ENCODE data around the gene NKX2-3.

GRCh38 chr10:99489271-99489670, 43.5 kb upstream of the NKX2-3 start:
- TF ChIP-seq TCF7L2 (IDR thresholded peaks at IDR 0.05; ENCODE audit: low read depth, low read length) (no peak), RAD51 (IDR thresholded peaks at IDR 0.05; ENCODE audit: borderline replicate concordance, low read depth) (no peak), ZNF695 (CRISPR knock-in tag; IDR thresholded peaks at IDR 0.05) (no peak), SMC3 (conservative IDR thresholded peaks at IDR 0.05; ENCODE audit: insufficient read depth, low read depth, low read length) (no peak), ETS2 (tag; IDR thresholded peaks at IDR 0.05; ENCODE audit: borderline replicate concordance, poor library complexity, severe bottlenecking) (no peak), MAFG (tag; conservative IDR thresholded peaks at IDR 0.05) (no peak), FOXA3 (CRISPR knock-in tag; conservative IDR thresholded peaks at IDR 0.05 in 1 of 2, IDR thresholded peaks at IDR 0.05 in 1 of 2) (no peak), NFIC (IDR thresholded peaks at IDR 0.05) (no peak), E2F3 (CRISPR knock-in tag; IDR thresholded peaks at IDR 0.05) (no peak)
- TF ChIP-seq, protein P1, sequence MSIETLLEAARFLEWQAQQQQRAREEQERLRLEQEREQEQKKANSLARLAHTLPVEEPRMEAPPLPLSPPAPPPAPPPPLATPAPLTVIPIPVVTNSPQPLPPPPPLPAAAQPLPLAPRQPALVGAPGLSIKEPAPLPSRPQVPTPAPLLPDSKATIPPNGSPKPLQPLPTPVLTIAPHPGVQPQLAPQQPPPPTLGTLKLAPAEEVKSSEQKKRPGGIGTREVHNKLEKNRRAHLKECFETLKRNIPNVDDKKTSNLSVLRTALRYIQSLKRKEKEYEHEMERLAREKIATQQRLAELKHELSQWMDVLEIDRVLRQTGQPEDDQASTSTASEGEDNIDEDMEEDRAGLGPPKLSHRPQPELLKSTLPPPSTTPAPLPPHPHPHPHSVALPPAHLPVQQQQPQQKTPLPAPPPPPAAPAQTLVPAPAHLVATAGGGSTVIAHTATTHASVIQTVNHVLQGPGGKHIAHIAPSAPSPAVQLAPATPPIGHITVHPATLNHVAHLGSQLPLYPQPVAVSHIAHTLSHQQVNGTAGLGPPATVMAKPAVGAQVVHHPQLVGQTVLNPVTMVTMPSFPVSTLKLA (conservative IDR thresholded peaks at IDR 0.05), result no peak
- TF ChIP-seq, protein P2, sequence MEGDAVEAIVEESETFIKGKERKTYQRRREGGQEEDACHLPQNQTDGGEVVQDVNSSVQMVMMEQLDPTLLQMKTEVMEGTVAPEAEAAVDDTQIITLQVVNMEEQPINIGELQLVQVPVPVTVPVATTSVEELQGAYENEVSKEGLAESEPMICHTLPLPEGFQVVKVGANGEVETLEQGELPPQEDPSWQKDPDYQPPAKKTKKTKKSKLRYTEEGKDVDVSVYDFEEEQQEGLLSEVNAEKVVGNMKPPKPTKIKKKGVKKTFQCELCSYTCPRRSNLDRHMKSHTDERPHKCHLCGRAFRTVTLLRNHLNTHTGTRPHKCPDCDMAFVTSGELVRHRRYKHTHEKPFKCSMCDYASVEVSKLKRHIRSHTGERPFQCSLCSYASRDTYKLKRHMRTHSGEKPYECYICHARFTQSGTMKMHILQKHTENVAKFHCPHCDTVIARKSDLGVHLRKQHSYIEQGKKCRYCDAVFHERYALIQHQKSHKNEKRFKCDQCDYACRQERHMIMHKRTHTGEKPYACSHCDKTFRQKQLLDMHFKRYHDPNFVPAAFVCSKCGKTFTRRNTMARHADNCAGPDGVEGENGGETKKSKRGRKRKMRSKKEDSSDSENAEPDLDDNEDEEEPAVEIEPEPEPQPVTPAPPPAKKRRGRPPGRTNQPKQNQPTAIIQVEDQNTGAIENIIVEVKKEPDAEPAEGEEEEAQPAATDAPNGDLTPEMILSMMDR (IDR thresholded peaks at IDR 0.05 in 2 of 3, conservative IDR thresholded peaks at IDR 0.05 in 1 of 3; ENCODE audit: insufficient read depth in 2 of 3, low read depth in 1 of 3, low read length in 3 of 3), result no peak
- TF ChIP-seq, protein P3, sequence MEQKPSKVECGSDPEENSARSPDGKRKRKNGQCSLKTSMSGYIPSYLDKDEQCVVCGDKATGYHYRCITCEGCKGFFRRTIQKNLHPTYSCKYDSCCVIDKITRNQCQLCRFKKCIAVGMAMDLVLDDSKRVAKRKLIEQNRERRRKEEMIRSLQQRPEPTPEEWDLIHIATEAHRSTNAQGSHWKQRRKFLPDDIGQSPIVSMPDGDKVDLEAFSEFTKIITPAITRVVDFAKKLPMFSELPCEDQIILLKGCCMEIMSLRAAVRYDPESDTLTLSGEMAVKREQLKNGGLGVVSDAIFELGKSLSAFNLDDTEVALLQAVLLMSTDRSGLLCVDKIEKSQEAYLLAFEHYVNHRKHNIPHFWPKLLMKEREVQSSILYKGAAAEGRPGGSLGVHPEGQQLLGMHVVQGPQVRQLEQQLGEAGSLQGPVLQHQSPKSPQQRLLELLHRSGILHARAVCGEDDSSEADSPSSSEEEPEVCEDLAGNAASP (IDR thresholded peaks at IDR 0.05), result no peak
- TF ChIP-seq, protein P4, sequence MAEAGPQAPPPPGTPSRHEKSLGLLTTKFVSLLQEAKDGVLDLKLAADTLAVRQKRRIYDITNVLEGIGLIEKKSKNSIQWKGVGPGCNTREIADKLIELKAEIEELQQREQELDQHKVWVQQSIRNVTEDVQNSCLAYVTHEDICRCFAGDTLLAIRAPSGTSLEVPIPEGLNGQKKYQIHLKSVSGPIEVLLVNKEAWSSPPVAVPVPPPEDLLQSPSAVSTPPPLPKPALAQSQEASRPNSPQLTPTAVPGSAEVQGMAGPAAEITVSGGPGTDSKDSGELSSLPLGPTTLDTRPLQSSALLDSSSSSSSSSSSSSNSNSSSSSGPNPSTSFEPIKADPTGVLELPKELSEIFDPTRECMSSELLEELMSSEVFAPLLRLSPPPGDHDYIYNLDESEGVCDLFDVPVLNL (CRISPR knock-in tag; IDR thresholded peaks at IDR 0.05; ENCODE audit: low read depth), result no peak
- TF ChIP-seq, protein P5, sequence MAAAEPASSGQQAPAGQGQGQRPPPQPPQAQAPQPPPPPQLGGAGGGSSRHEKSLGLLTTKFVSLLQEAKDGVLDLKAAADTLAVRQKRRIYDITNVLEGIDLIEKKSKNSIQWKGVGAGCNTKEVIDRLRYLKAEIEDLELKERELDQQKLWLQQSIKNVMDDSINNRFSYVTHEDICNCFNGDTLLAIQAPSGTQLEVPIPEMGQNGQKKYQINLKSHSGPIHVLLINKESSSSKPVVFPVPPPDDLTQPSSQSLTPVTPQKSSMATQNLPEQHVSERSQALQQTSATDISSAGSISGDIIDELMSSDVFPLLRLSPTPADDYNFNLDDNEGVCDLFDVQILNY (CRISPR knock-in tag; IDR thresholded peaks at IDR 0.05), result no peak
